NT2/D1 (cell line): Measurements from ENCODE around the gene RYR2.

Experiments used
- DNase-seq: peaks from one replicate; pipeline ENCODE4 v3.0.0-alpha.2; 2011; ENCODE audit warnings: low read depth, low spot score
- H3K27me3 ChIP-seq: 2 replicates; pipeline ENCODE4 v1.6.0; 2011; ENCODE audit warnings: mild to moderate bottlenecking; ENCODE audit not compliant: insufficient read length, insufficient read depth
- H3K36me3 ChIP-seq: 2 replicates; pipeline ENCODE4 v1.6.1; 2011; ENCODE audit warnings: mild to moderate bottlenecking, low read length, mixed read lengths; ENCODE audit not compliant: insufficient read depth, insufficient read length
- H3K4me1 ChIP-seq: 2 replicates; pipeline ENCODE4 v1.5.1; 2011; ENCODE audit not compliant: insufficient read depth, insufficient read length
- H3K4me3 ChIP-seq: 2 replicates; pipeline ENCODE4 v1.5.1; 2011; ENCODE audit warnings: low read depth; ENCODE audit not compliant: insufficient read length
- H3K9ac ChIP-seq: 2 replicates; pipeline ENCODE4 v1.6.0; 2011; ENCODE audit warnings: low read depth; ENCODE audit not compliant: insufficient read length
- H3K9me3 ChIP-seq: 2 replicates; pipeline ENCODE4 v1.5.1; 2011; ENCODE audit warnings: mild to moderate bottlenecking, low read length; ENCODE audit not compliant: insufficient read depth
- SUZ12 ChIP-seq: IDR thresholded peaks from 2 replicates; pipeline ENCODE4 v1.6.1; 2011; ENCODE audit not compliant: insufficient read length, insufficient read depth; ENCODE audit errors: extremely low read depth
- YY1 ChIP-seq: IDR thresholded peaks from 2 replicates; pipeline ENCODE4 v1.6.1; 2011; ENCODE audit not compliant: insufficient read length, insufficient read depth
- ZNF274 ChIP-seq: IDR thresholded peaks from 2 replicates; pipeline ENCODE4 v1.6.1; 2011; ENCODE audit warnings: mild to moderate bottlenecking, low read depth, low read length

Gene RYR2

GRCh38 chr1:237003516-237003915 is 38.5 kb upstream of the RYR2 start:
- no peak for DNase-seq
- no peak overlapping the region for H3K9ac ChIP-seq
- H3K4me1 ChIP-seq: no peaks in the 10 kb centered on the region
- no peaks in the 10 kb centered on the region for H3K36me3 ChIP-seq
- H3K27me3 ChIP-seq: no peaks in the 10 kb centered on the region
- no peaks in the 10 kb centered on the region for H3K9me3 ChIP-seq
- no peak overlapping the region for H3K4me3 ChIP-seq
- TF ChIP-seq SUZ12: no peak
- TF ChIP-seq YY1: no peak
- no peak for TF ChIP-seq ZNF274

GRCh38 chr1:237004116-237004515 is 37.9 kb upstream of the RYR2 start, which contains the start of gene MT1HL1:
Gene MT1HL1, minus strand, starts transcription at chr1:237004441. Its CDS starts 69 bp downstream, at chr1:237004372.
- H3K4me1 ChIP-seq: no peaks in the 10 kb centered on the region
- DNase-seq: no peak
- H3K27me3 ChIP-seq: no peaks in the 10 kb centered on the region
- TF ChIP-seq SUZ12 (no peak), YY1 (no peak), ZNF274 (no peak)
- no peak within 1 kb of the TSS for H3K4me3 ChIP-seq
- H3K36me3 ChIP-seq: no peaks in the 10 kb centered on the region
- no peaks in the 10 kb centered on the region for H3K9me3 ChIP-seq
- no peak within 1 kb of the TSS for H3K9ac ChIP-seq

DNA sequence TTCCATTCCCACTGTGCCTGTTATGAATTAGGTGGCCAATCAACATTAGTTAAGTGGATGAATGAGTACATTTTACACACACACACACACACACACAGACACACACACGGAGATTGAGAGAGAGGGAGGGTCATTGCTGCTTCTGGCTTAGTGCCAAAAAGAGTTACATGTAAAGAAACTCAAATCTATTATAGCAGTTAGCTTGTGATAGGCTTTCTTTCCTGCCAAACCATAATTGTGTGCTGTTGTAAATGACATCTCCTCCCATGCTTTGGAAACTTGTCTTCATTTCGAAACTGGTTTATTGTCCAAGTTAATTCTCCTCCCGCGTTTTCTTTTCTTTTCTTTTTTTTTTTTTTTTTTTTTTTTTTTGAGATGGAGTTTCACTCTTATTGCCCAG is 36.3 kb upstream of the RYR2 start:
- DNase-seq: no peak
- H3K27me3 ChIP-seq: no peaks in the 10 kb centered on the region
- H3K36me3 ChIP-seq: no peaks in the 10 kb centered on the region
- H3K4me1 ChIP-seq: no peaks in the 10 kb centered on the region
- H3K4me3 ChIP-seq: no peak overlapping the region
- TF ChIP-seq SUZ12 (no peak), ZNF274 (no peak), YY1 (no peak)
- H3K9me3 ChIP-seq: no peaks in the 10 kb centered on the region
- H3K9ac ChIP-seq: no peak overlapping the region

- Histone ChIP-seq H3K4me3 (no peak overlapping the region), H3K36me3 (no peaks in the 10 kb centered on the region), H3K9ac (no peak overlapping the region), H3K27me3 (no peaks in the 10 kb centered on the region), H3K4me1 (no peaks in the 10 kb centered on the region), H3K9me3 (no peaks in the 10 kb centered on the region)
- TF ChIP-seq ZNF274 (no peak), YY1 (no peak), SUZ12 (no peak)
- no peak for DNase-seq
These were observed 34.7 kb upstream of the RYR2 start for GRCh38 chr1:237007147-237007881.

- H3K27me3 ChIP-seq: no peaks in the 10 kb centered on the region
- H3K9me3 ChIP-seq: no peaks in the 10 kb centered on the region
- DNase-seq: peak; percentile 40
- TF ChIP-seq ZNF274 (no peak), SUZ12 (no peak), YY1 (no peak)
- no peaks in the 10 kb centered on the region for H3K36me3 ChIP-seq
- no peak overlapping the region for H3K9ac ChIP-seq
- no peaks in the 10 kb centered on the region for H3K4me1 ChIP-seq
- no peak overlapping the region for H3K4me3 ChIP-seq
These were observed 32.4 kb upstream of the RYR2 start for GRCh38 chr1:237009611-237010010.

DNA sequence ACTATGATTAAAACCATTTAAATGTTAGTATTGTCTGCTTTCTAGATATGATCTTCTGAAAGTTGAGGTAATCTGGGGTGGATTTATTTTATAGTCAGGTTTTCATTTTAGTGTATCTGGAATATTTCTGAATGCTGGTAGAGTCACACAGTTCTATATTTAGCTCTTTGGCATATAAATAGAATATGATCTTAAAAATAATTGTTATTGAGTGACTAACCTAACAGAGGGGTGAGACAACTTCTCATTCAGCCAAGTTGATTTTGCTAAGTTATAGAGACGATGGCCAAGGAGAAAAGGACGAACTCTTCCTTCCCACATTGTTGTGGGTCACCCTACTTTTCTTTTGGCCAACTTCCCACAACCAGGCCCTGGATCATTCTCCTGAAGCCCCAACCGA is 30.6 kb upstream of the RYR2 start:
- no peaks in the 10 kb centered on the region for H3K4me1 ChIP-seq

DNA sequence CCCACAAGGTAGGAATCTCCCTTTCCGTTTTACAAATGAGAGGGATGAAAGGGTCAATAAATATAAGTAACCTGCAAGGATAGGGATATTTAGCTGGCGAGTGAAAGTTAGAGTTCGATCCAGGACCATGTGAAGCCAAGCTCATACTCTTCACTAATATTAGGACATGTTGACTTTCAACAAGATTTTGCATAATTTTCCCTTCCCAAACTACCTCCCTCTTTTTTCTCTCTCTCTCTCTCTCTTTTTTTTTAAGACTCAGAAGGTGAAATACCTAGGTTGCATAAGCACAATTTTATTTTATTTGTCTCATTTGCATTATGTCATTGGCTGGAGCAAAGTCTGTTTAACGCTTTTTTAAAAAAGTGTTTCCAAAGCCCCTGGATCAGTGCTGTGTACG is 29.6 kb upstream of the RYR2 start:
- H3K27me3 ChIP-seq: no peaks in the 10 kb centered on the region
- TF ChIP-seq ZNF274 (no peak), SUZ12 (no peak), YY1 (no peak)

More for the DNA sequence above, 30.6 kb upstream of the RYR2 start:
- no peak overlapping the region for H3K9ac ChIP-seq
- no peaks in the 10 kb centered on the region for H3K9me3 ChIP-seq
- H3K27me3 ChIP-seq: no peaks in the 10 kb centered on the region
- DNase-seq: no peak
- H3K36me3 ChIP-seq: no peaks in the 10 kb centered on the region
- no peak for TF ChIP-seq YY1
- TF ChIP-seq SUZ12: no peak
- no peak for TF ChIP-seq ZNF274
- no peak overlapping the region for H3K4me3 ChIP-seq

More for the DNA sequence above, 29.6 kb upstream of the RYR2 start:
- Histone ChIP-seq H3K4me3 (no peak overlapping the region), H3K9me3 (no peaks in the 10 kb centered on the region), H3K36me3 (no peaks in the 10 kb centered on the region), H3K9ac (no peak overlapping the region), H3K4me1 (no peaks in the 10 kb centered on the region)
- no peak for DNase-seq
